Measurements from ENCODE around the gene MYRF. TPM values are rescaled to one million over a fixed set of nuclear protein-coding genes. Genes with fewer than 3 reads are reported as not detected.

The MYRF gene
- polyA plus RNA-seq, 1 donor (not counting 4 experiments of a cell fraction or from before 2014, with no cell fraction given): 0.14 TPM

- no peak overlapping the region for H3K4me3 ChIP-seq (ENCODE audit: control insufficient read depth in 2 of 3, extremely low read depth in 1 of 3, insufficient read depth in 2 of 3, low read depth in 1 of 3, low read length in 3 of 3)
- no peaks in the 10 kb centered on the region for H3K9me3 ChIP-seq (ENCODE audit: control insufficient read depth, low read depth, low read length)
- TF ChIP-seq EZH2 (IDR thresholded peaks at IDR 0.05; ENCODE audit: low read length): no peak
- no peak for TF ChIP-seq CTCF (optimal IDR thresholded peaks at IDR 0.05 in 1 of 3, IDR thresholded peaks at IDR 0.05 in 1 of 3, conservative IDR thresholded peaks at IDR 0.05 in 1 of 3; ENCODE audit: extremely low read depth in 1 of 3, insufficient read depth in 2 of 3, low read length in 3 of 3)
- H4K20me1 ChIP-seq (ENCODE audit: control insufficient read depth, extremely low read depth, insufficient read depth, low read length): no peaks in the 10 kb centered on the region
- H3K27me3 ChIP-seq (ENCODE audit: control insufficient read depth, extremely low read depth, insufficient read depth, low read length): peaks cover 75% of the 10 kb centered on the region
- no peak overlapping the region for H3K4me2 ChIP-seq (ENCODE audit: control insufficient read depth, extremely low read depth, insufficient read depth, low read depth, low read length)
- no peaks in the 10 kb centered on the region for H3K4me1 ChIP-seq (ENCODE audit: control insufficient read depth, extremely low read depth, insufficient read depth, low read length)
- H3K79me2 ChIP-seq (ENCODE audit: control insufficient read depth, insufficient read depth, low read length): no peaks in the 10 kb centered on the region
- dilution Hi-C loops (cut with MboI; ENCODE audit: extremely low pct_ligation_motif_present, low sequenced_read_pairs): no loop called here
- DNase-seq (ENCODE audit: low read depth, low spot score) (no peak), FAIRE-seq (no peak)
- H3K9me1 ChIP-seq (ENCODE audit: control insufficient read depth, extremely low read depth, insufficient read depth, low read length): no peaks in the 10 kb centered on the region
- no peak overlapping the region for H3K27ac ChIP-seq (ENCODE audit: control insufficient read depth, insufficient read depth, low read length)
- H3K36me3 ChIP-seq (ENCODE audit: control insufficient read depth in 2 of 2, extremely low read depth in 1 of 2, insufficient read depth in 2 of 2, low read length in 2 of 2): no peaks in the 10 kb centered on the region
- H3K9ac ChIP-seq (ENCODE audit: control insufficient read depth, extremely low read depth, insufficient read depth, low read length): no peak overlapping the region
- H2AFZ ChIP-seq (ENCODE audit: control insufficient read depth, low read length): no peak overlapping the region
Measured at GRCh38 chr11:61715867-61716266, 36.6 kb upstream of the MYRF start.

GRCh38 chr11:61716478-61717285 lies 35.8 kb upstream of the MYRF start:
- H3K27me3 ChIP-seq (ENCODE audit: control insufficient read depth, extremely low read depth, insufficient read depth, low read length): peaks cover 70% of the 10 kb centered on the region
- H3K4me1 ChIP-seq (ENCODE audit: control insufficient read depth, extremely low read depth, insufficient read depth, low read length): no peaks in the 10 kb centered on the region
- H3K9me1 ChIP-seq (ENCODE audit: control insufficient read depth, extremely low read depth, insufficient read depth, low read length): no peaks in the 10 kb centered on the region
- TF ChIP-seq EZH2 (IDR thresholded peaks at IDR 0.05; ENCODE audit: low read length) (no peak), CTCF (optimal IDR thresholded peaks at IDR 0.05 in 1 of 3, IDR thresholded peaks at IDR 0.05 in 1 of 3, conservative IDR thresholded peaks at IDR 0.05 in 1 of 3; ENCODE audit: extremely low read depth in 1 of 3, insufficient read depth in 2 of 3, low read length in 3 of 3) (no peak)
- DNase-seq (ENCODE audit: low read depth, low spot score) (no peak), FAIRE-seq (no peak)
- H3K79me2 ChIP-seq (ENCODE audit: control insufficient read depth, insufficient read depth, low read length): no peaks in the 10 kb centered on the region
- no peaks in the 10 kb centered on the region for H3K36me3 ChIP-seq (ENCODE audit: control insufficient read depth in 2 of 2, extremely low read depth in 1 of 2, insufficient read depth in 2 of 2, low read length in 2 of 2)
- H3K9me3 ChIP-seq (ENCODE audit: control insufficient read depth, low read depth, low read length): no peaks in the 10 kb centered on the region
- no peak overlapping the region for H3K4me3 ChIP-seq (ENCODE audit: control insufficient read depth in 2 of 3, extremely low read depth in 1 of 3, insufficient read depth in 2 of 3, low read depth in 1 of 3, low read length in 3 of 3)
- H3K27ac ChIP-seq (ENCODE audit: control insufficient read depth, insufficient read depth, low read length): no peak overlapping the region
- H3K4me2 ChIP-seq (ENCODE audit: control insufficient read depth, extremely low read depth, insufficient read depth, low read depth, low read length): no peak overlapping the region
- dilution Hi-C loops (cut with MboI; ENCODE audit: extremely low pct_ligation_motif_present, low sequenced_read_pairs): no loop called here
- H3K9ac ChIP-seq (ENCODE audit: control insufficient read depth, extremely low read depth, insufficient read depth, low read length): no peak overlapping the region
- H4K20me1 ChIP-seq (ENCODE audit: control insufficient read depth, extremely low read depth, insufficient read depth, low read length): no peaks in the 10 kb centered on the region
- H2AFZ ChIP-seq (ENCODE audit: control insufficient read depth, low read length): no peak overlapping the region

All from keratinocyte (primary cell).